ENCODE measurements around the gene KIAA0753. TPM values are rescaled to one million over a fixed set of nuclear protein-coding genes. Genes with fewer than 3 reads are reported as not detected.

The KIAA0753 gene
- total and polyA plus RNA-seq, 2 of the 8 experiments (the other 6 are each of a cell fraction or from before 2014, with no cell fraction given) = 5.0 to 27.1 TPM

DNA sequence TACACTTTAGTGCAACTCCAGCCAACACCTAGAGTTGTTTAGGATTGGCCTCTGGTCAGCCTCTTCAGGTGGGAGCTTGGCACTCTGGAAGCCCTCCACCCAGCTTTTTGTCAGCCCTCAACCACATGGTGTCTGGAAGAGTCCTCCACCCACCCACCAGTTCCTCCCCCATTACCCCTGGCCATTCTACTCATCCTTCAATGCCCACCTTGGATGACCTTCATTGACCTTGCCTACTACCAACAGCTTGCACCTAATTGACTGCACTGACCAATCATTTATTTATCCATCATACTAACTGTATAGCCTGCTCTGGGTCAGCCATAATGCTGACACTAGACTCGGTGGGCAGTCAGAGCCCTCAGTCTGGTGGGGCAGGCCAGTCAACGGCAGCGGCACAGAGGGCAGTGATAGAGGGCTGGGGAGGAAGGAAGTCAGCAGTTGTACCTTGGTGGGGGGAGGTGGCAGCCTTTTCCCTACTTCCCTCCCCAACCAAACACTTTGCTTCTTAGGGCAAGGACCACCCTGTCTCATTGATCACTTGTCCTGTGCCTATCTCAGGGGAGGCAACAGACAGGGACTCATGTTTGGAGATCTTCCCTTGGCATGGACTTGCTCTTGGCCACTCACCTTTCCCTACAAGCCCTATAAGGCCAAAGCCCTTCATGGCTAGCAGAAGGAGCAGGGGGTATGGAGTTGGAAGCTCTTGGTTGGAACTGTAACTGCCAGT is 43.4 kb upstream of the KIAA0753 start:
- no peak overlapping the region for H2BK12ac ChIP-seq (ENCODE audit: low read depth, low read length)
- H2BK5ac ChIP-seq (ENCODE audit: low read depth, low read length) = no peak overlapping the region
- no peak overlapping the region for H3K4ac ChIP-seq (replicated peaks; ENCODE audit: insufficient read length, low read depth, low read length)
- no peaks in the 10 kb centered on the region; a peak in 1 of 7 replicates for H3K27me3 ChIP-seq (replicated peaks in 1 of 4; ENCODE audit: control insufficient read depth in 3 of 4, extremely low read depth in 1 of 4, insufficient read depth in 3 of 4, low read length in 3 of 4)
- H4K8ac ChIP-seq (ENCODE audit: extremely low read depth, insufficient read depth, low read length) = no peak overlapping the region
- no peaks in the 10 kb centered on the region; a peak in 1 of 7 replicates for H3K4me1 ChIP-seq (replicated peaks in 1 of 4; ENCODE audit: control insufficient read depth in 3 of 4, insufficient read depth in 4 of 4, low read length in 3 of 4)
- FAIRE-seq = no peak
- whole genome bisulfite sequencing, 2 experiments (ENCODE audit: extremely low coverage in 1 of 2, insufficient coverage in 1 of 2, insufficient read length in 1 of 2, insufficient replicate concordance in 2 of 2, low coverage in 1 of 2, low lambda C conversion rate in 2 of 2, missing lambda C conversion rate in 1 of 2) = 100% methylated on average over 3 of the region's 3 CpGs; no CpG with 5 or more reads in 1 of the 2 experiments
- no peak overlapping the region for H2BK20ac ChIP-seq (ENCODE audit: low read length)
- H2BK120ac ChIP-seq (replicated peaks; ENCODE audit: low read depth, low read length) = no peak overlapping the region
- H3K23ac ChIP-seq (ENCODE audit: insufficient read length) = no peak overlapping the region
- no peak overlapping the region for H3K56ac ChIP-seq (replicated peaks; ENCODE audit: insufficient read length, low read depth, low read length)
- H3K14ac ChIP-seq (ENCODE audit: insufficient read length) = no peak overlapping the region
- ChIA-PET POLR2A (ENCODE audit: partially characterized antibody) (interaction anchor here (0.6 to 0.8 kb wide), 2 partner anchors 7 to 163 kb away, joined by 3 to 4 read pairs; no protein-coding TSS in a partner anchor), CTCF (ENCODE audit: partially characterized antibody) (interaction anchor here (0.8 to 2.6 kb wide), 9 partner anchors 15 to 321 kb away, joined by 3 to 13 read pairs (median 5); partner anchors contain the start of gene SLC13A5)
- no peak overlapping the region for H4K5ac ChIP-seq (ENCODE audit: insufficient read length, low read depth, low read length)
- no peak overlapping the region for H2AFZ ChIP-seq (ENCODE audit: low read length)
- H3K79me1 ChIP-seq (ENCODE audit: low read depth, low read length) = no peaks in the 10 kb centered on the region
- H4K20me1 ChIP-seq (replicated peaks in 1 of 2; ENCODE audit: control insufficient read depth in 1 of 2, insufficient read depth in 2 of 2, low read length in 2 of 2) = no peaks in the 10 kb centered on the region
- no peak overlapping the region for H3K4me2 ChIP-seq (ENCODE audit: insufficient read depth in 1 of 2, low read depth in 2 of 2, low read length in 2 of 2)
- H2AK5ac ChIP-seq (ENCODE audit: low read depth, low read length) = peak overlapping the region; percentile 24; the same call in 1 of the 2 replicates
- no peak overlapping the region for H3K9ac ChIP-seq (replicated peaks in 1 of 4; ENCODE audit: extremely low read depth in 1 of 4, low read depth in 3 of 4, low read length in 3 of 4)
- no peaks in the 10 kb centered on the region for H3K23me2 ChIP-seq (ENCODE audit: low read depth, low read length)
- no peak overlapping the region for H4K91ac ChIP-seq (replicated peaks; ENCODE audit: insufficient read length, low read length)
- no peaks in the 10 kb centered on the region for H3K36me3 ChIP-seq (ENCODE audit: control insufficient read depth in 2 of 4, insufficient read depth in 4 of 4, low read length in 3 of 4)
- no peak overlapping the region for H3K18ac ChIP-seq (ENCODE audit: extremely low read depth, low read length)
- H3K9me3 ChIP-seq (ENCODE audit: insufficient read depth in 2 of 2, low read depth in 1 of 2, low read length in 1 of 2) = no peaks in the 10 kb centered on the region
- no peak overlapping the region for H2BK15ac ChIP-seq (ENCODE audit: low read length)
- H3K27ac ChIP-seq (ENCODE audit: low read depth, low read length) = no peak overlapping the region
- DNase-seq (ENCODE audit: low read depth in 1 of 2, low spot score in 2 of 2) = no peak
- no peaks in the 10 kb centered on the region for H3K79me2 ChIP-seq (ENCODE audit: control insufficient read depth in 1 of 2, insufficient read depth in 2 of 2, low read length in 2 of 2)
- H3K4me3 ChIP-seq (ENCODE audit: extremely low read depth in 1 of 4, insufficient read depth in 2 of 4, low read depth in 3 of 4, low read length in 4 of 4) = no peak overlapping the region
- TF ChIP-seq SP2 (IDR thresholded peaks at IDR 0.05; ENCODE audit: low read length) = no peak
- TF ChIP-seq GABPA (IDR thresholded peaks at IDR 0.05; ENCODE audit: borderline replicate concordance, insufficient read depth, low read length) = no peak
- no peak for TF ChIP-seq POLR2AphosphoS5 (IDR thresholded peaks at IDR 0.05; ENCODE audit: low read depth, low read length)
- TF ChIP-seq ASH2L (IDR thresholded peaks at IDR 0.05; ENCODE audit: low read length) = no peak
- no peak for TF ChIP-seq KDM1A (IDR thresholded peaks at IDR 0.05; ENCODE audit: borderline replicate concordance, low read length)
- TF ChIP-seq TAF1 (IDR thresholded peaks at IDR 0.05; ENCODE audit: low read depth, low read length) = no peak
- TF ChIP-seq YY1 (IDR thresholded peaks at IDR 0.05; ENCODE audit: low read depth, low read length) = no peak
- no peak for TF ChIP-seq RAD21 (IDR thresholded peaks at IDR 0.05 in 1 of 2, conservative IDR thresholded peaks at IDR 0.05 in 1 of 2; ENCODE audit: low read depth in 2 of 2, low read length in 2 of 2)
- TF ChIP-seq TEAD4 (IDR thresholded peaks at IDR 0.05; ENCODE audit: low read depth, low read length) = no peak
- TF ChIP-seq POLR2A (IDR thresholded peaks at IDR 0.05; ENCODE audit: control extremely low read depth in 1 of 2, low read depth in 2 of 2, low read length in 2 of 2) = no peak
- no peak for TF ChIP-seq TAF7 (optimal IDR thresholded peaks at IDR 0.05; ENCODE audit: borderline replicate concordance, low read depth, low read length)
- TF ChIP-seq ZNF274 (IDR thresholded peaks at IDR 0.05; ENCODE audit: borderline replicate concordance, extremely low read depth, low read length) = no peak
- TF ChIP-seq RNF2 (IDR thresholded peaks at IDR 0.05; ENCODE audit: borderline replicate concordance, low read depth, low read length, missing control alignments, poor library complexity, severe bottlenecking) = no peak
